Measurements from ENCODE around the gene CIART.

Gene CIART

GRCh38 chr1:150249936-150250335, 32.4 kb upstream of the CIART start:
- no peak overlapping the region for H2BK12ac ChIP-seq (ENCODE audit: low read length in 2 of 2)
- no peaks in the 10 kb centered on the region for H3K36me3 ChIP-seq (ENCODE audit: control insufficient read depth in 1 of 2, insufficient read depth in 2 of 2, low read depth in 1 of 2, low read length in 2 of 2)
- no peaks in the 10 kb centered on the region for H3K4me1 ChIP-seq (ENCODE audit: control insufficient read depth, insufficient read depth, low read depth, low read length)
- 100% methylated on average over 1 of the region's 2 CpGs for WGBS
- H3K14ac ChIP-seq (ENCODE audit: low read length in 2 of 2): no peak overlapping the region
- H4K91ac ChIP-seq (ENCODE audit: low read length): no peak overlapping the region
- no peak overlapping the region for H4K8ac ChIP-seq (ENCODE audit: low read length)
- H3K27ac ChIP-seq (ENCODE audit: low read length, poor library complexity, severe bottlenecking): no peak overlapping the region
- H3K9ac ChIP-seq (ENCODE audit: low read length): no peak overlapping the region
- no peak overlapping the region for H2AK5ac ChIP-seq (ENCODE audit: low read length, severe bottlenecking)
- no peak overlapping the region for H2BK5ac ChIP-seq (ENCODE audit: low read depth, low read length, poor library complexity, severe bottlenecking)
- no peak overlapping the region for H3K4ac ChIP-seq (ENCODE audit: low read depth in 1 of 2, low read length in 2 of 2)
- no peaks in the 10 kb centered on the region for H3K79me1 ChIP-seq (replicated peaks; ENCODE audit: low read length, poor library complexity, severe bottlenecking)
- H3K4me2 ChIP-seq (ENCODE audit: low read length, poor library complexity, severe bottlenecking): no peak overlapping the region
- H3K27me3 ChIP-seq (ENCODE audit: control insufficient read depth in 1 of 2, insufficient read depth in 1 of 2, low read length in 2 of 2): no peaks in the 10 kb centered on the region
- no peak overlapping the region for H2BK120ac ChIP-seq (ENCODE audit: low read depth, low read length)
- no peak overlapping the region for H2AFZ ChIP-seq (ENCODE audit: low read depth, low read length)
- no peak overlapping the region for H3K18ac ChIP-seq (ENCODE audit: low read depth in 1 of 2, low read length in 2 of 2)
- H3K23ac ChIP-seq (ENCODE audit: low read length in 2 of 2): no peak overlapping the region
- H3K9me3 ChIP-seq (ENCODE audit: control insufficient read depth, low read length): no peaks in the 10 kb centered on the region
- H2BK15ac ChIP-seq (ENCODE audit: low read depth, poor library complexity, severe bottlenecking): no peak overlapping the region
- no peak for DNase-seq
- no peak overlapping the region for H3K4me3 ChIP-seq (ENCODE audit: insufficient read depth in 1 of 2, low read depth in 1 of 2, low read length in 2 of 2)

- Histone ChIP-seq H3K4me3 (ENCODE audit: insufficient read depth in 1 of 2, low read depth in 1 of 2, low read length in 2 of 2) (peak overlapping the region in 1 of 2 experiments; percentile 73), H3K36me3 (ENCODE audit: control insufficient read depth in 1 of 2, insufficient read depth in 2 of 2, low read depth in 1 of 2, low read length in 2 of 2) (no peaks in the 10 kb centered on the region), H2BK12ac (ENCODE audit: low read length in 2 of 2) (no peak overlapping the region), H4K8ac (ENCODE audit: low read length) (peak overlapping the region; percentile 54), H2AK5ac (ENCODE audit: low read length, severe bottlenecking) (no peak overlapping the region), H3K23ac (ENCODE audit: low read length in 2 of 2) (no peak overlapping the region), H2BK15ac (ENCODE audit: low read depth, poor library complexity, severe bottlenecking) (no peak overlapping the region), H3K9ac (ENCODE audit: low read length) (peak overlapping the region; percentile 80), H3K4ac (ENCODE audit: low read depth in 1 of 2, low read length in 2 of 2) (no peak overlapping the region), H3K9me3 (ENCODE audit: control insufficient read depth, low read length) (no peaks in the 10 kb centered on the region), H2BK5ac (ENCODE audit: low read depth, low read length, poor library complexity, severe bottlenecking) (no peak overlapping the region), H3K27ac (ENCODE audit: low read length, poor library complexity, severe bottlenecking) (no peak overlapping the region), H2AFZ (ENCODE audit: low read depth, low read length) (peak overlapping the region; percentile 11), H3K18ac (ENCODE audit: low read depth in 1 of 2, low read length in 2 of 2) (peak overlapping the region; percentile 7 to 37), H2BK120ac (ENCODE audit: low read depth, low read length) (no peak overlapping the region), H4K91ac (ENCODE audit: low read length) (no peak overlapping the region), H3K4me1 (ENCODE audit: control insufficient read depth, insufficient read depth, low read depth, low read length) (peaks cover 28% of the 10 kb centered on the region), H3K14ac (ENCODE audit: low read length in 2 of 2) (no peak overlapping the region), H3K79me1 (replicated peaks; ENCODE audit: low read length, poor library complexity, severe bottlenecking) (peaks cover 1% of the 10 kb centered on the region), H3K27me3 (ENCODE audit: control insufficient read depth in 1 of 2, insufficient read depth in 1 of 2, low read length in 2 of 2) (peaks cover 28 to 34% of the 10 kb centered on the region in 2 experiments), H3K4me2 (ENCODE audit: low read length, poor library complexity, severe bottlenecking) (peak overlapping the region; percentile 20)
- DNase-seq: no peak
- no CpG with 5 or more reads among the region's 1 CpG for WGBS
These were observed 26.2 kb upstream of the CIART start for GRCh38 chr1:150256198-150256553.

GRCh38 chr1:150256554-150257341, 25.6 kb upstream of the CIART start:
- Histone ChIP-seq H2AK5ac (ENCODE audit: low read length, severe bottlenecking) (no peak overlapping the region), H4K91ac (ENCODE audit: low read length) (peak overlapping the region; percentile 6), H3K27me3 (ENCODE audit: control insufficient read depth in 1 of 2, insufficient read depth in 1 of 2, low read length in 2 of 2) (peaks cover 28 to 34% of the 10 kb centered on the region in 2 experiments), H3K4me3 (ENCODE audit: insufficient read depth in 1 of 2, low read depth in 1 of 2, low read length in 2 of 2) (peak overlapping the region in 1 of 2 experiments; percentile 73), H2AFZ (ENCODE audit: low read depth, low read length) (peak overlapping the region; percentile 11), H3K36me3 (ENCODE audit: control insufficient read depth in 1 of 2, insufficient read depth in 2 of 2, low read depth in 1 of 2, low read length in 2 of 2) (no peaks in the 10 kb centered on the region), H2BK15ac (ENCODE audit: low read depth, poor library complexity, severe bottlenecking) (peak overlapping the region; percentile 39), H3K9ac (ENCODE audit: low read length) (peak overlapping the region; percentile 80), H3K79me1 (replicated peaks; ENCODE audit: low read length, poor library complexity, severe bottlenecking) (peaks cover 2% of the 10 kb centered on the region), H3K4me1 (ENCODE audit: control insufficient read depth, insufficient read depth, low read depth, low read length) (peaks cover 28% of the 10 kb centered on the region), H3K9me3 (ENCODE audit: control insufficient read depth, low read length) (no peaks in the 10 kb centered on the region), H3K4me2 (ENCODE audit: low read length, poor library complexity, severe bottlenecking) (peak overlapping the region; percentile 20), H2BK120ac (ENCODE audit: low read depth, low read length) (peak overlapping the region; percentile 76), H2BK5ac (ENCODE audit: low read depth, low read length, poor library complexity, severe bottlenecking) (no peak overlapping the region), H3K27ac (ENCODE audit: low read length, poor library complexity, severe bottlenecking) (no peak overlapping the region), H3K14ac (ENCODE audit: low read length in 2 of 2) (no peak overlapping the region), H3K18ac (ENCODE audit: low read depth in 1 of 2, low read length in 2 of 2) (peak overlapping the region; percentile 44 to 77), H2BK12ac (ENCODE audit: low read length in 2 of 2) (peak overlapping the region; percentile 65 to 79), H3K4ac (ENCODE audit: low read depth in 1 of 2, low read length in 2 of 2) (peak overlapping the region; percentile 10 to 64), H4K8ac (ENCODE audit: low read length) (peak overlapping the region; percentile 54), H3K23ac (ENCODE audit: low read length in 2 of 2) (peak overlapping the region in 1 of 2 experiments; percentile 42)
- WGBS: 7% methylated on average over 13 of the region's 14 CpGs
- peak; percentile 47 for DNase-seq
